Activated T-helper 17 cell treated with anti-CD3 and anti-CD28 coated beads, Interleukin-2, amount 50 U/mL, for 72 hours (primary cell): ENCODE data around the gene NSUN2. TPM values are rescaled to one million over a fixed set of nuclear protein-coding genes. Genes with fewer than 3 reads are reported as not detected.

Experiments used
- ATAC-seq: fragments of 150-1000 bp; cut with Tn5 transposase; replicated peaks from 2 replicates; pipeline ENCODE4 v1.10.0; 2021; ENCODE audit warnings: mild to moderate bottlenecking, moderate library complexity
- H3K27ac Mint-ChIP-seq: one replicate; pipeline ENCODE4 v1.8.0; 2022; ENCODE audit warnings: mixed read lengths
- H3K27me3 Mint-ChIP-seq: one replicate; pipeline ENCODE4 v1.8.0; 2022; ENCODE audit warnings: mixed read lengths
- H3K36me3 Mint-ChIP-seq: one replicate; pipeline ENCODE4 v1.8.0; 2022; ENCODE audit warnings: low read depth, mild to moderate bottlenecking, mixed read lengths
- H3K4me1 Mint-ChIP-seq: one replicate; pipeline ENCODE4 v1.8.0; 2022; ENCODE audit warnings: mixed read lengths
- H3K4me3 Mint-ChIP-seq: one replicate; pipeline ENCODE4 v1.8.0; 2022; ENCODE audit warnings: mild to moderate bottlenecking, mixed read lengths
- H3K9me3 Mint-ChIP-seq: one replicate; pipeline ENCODE4 v1.8.0; 2022; ENCODE audit warnings: mixed read lengths
- total RNA-seq, 2 donors: library from RNA; stranded (reverse); gene quantifications; one replicate each; pipeline ENCODE4 v1.2.3, GENCODE V29; 2022

The NSUN2 gene
- total RNA-seq, 2 donors from 2014 or later = 61.2 to 128 TPM

DNA sequence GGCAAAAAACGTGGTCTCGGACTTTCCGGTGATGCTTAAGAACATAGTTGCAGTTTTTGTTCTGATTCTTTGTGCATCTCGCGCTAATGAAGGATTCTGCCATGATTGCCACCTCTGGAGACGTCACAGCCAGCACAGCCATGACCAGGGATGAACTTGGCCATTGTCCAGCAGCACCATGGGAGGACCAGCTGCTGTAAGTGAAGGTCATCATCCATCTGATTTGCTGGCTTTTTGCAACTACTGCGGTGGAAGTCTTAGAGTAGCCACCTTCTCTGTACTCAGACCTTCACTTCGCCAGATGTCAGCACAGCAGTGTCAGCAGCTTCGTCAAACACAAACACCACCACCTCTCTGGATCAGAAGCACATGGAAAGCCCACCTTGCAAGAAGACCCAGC lies 45.7 kb downstream of the NSUN2 start:
- Mint-ChIP-seq H3K27ac (no peak overlapping the region), H3K36me3 (no peaks in the 10 kb centered on the region), H3K27me3 (peaks cover 32% of the 10 kb centered on the region), H3K4me3 (no peak overlapping the region), H3K4me1 (no peaks in the 10 kb centered on the region), H3K9me3 (no peaks in the 10 kb centered on the region)
- no peak for ATAC-seq

DNA sequence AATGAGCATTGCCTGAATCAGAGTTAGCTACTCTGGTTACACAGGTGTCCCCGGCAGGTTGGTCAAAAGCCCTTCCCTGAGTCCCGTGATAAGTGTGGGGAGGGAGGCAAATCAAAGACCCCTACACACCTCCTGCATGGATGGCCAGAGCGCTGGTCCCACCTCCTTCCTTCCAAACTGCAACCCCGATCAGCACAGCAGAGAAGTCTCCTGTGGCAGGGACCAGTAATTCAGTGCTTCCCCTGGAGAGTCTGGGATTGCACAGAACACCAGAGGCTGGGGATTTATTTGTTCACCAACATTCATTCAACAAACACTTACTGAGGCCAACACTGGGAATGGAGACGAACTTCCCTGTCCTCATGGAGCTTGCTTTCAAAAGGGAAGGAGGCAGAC lies 46.2 kb downstream of the NSUN2 start:
- ATAC-seq = no peak
- peaks cover 32% of the 10 kb centered on the region for H3K27me3 Mint-ChIP-seq
- no peaks in the 10 kb centered on the region for H3K4me1 Mint-ChIP-seq
- H3K9me3 Mint-ChIP-seq = no peaks in the 10 kb centered on the region
- no peak overlapping the region for H3K4me3 Mint-ChIP-seq
- no peaks in the 10 kb centered on the region for H3K36me3 Mint-ChIP-seq
- no peak overlapping the region for H3K27ac Mint-ChIP-seq

DNA sequence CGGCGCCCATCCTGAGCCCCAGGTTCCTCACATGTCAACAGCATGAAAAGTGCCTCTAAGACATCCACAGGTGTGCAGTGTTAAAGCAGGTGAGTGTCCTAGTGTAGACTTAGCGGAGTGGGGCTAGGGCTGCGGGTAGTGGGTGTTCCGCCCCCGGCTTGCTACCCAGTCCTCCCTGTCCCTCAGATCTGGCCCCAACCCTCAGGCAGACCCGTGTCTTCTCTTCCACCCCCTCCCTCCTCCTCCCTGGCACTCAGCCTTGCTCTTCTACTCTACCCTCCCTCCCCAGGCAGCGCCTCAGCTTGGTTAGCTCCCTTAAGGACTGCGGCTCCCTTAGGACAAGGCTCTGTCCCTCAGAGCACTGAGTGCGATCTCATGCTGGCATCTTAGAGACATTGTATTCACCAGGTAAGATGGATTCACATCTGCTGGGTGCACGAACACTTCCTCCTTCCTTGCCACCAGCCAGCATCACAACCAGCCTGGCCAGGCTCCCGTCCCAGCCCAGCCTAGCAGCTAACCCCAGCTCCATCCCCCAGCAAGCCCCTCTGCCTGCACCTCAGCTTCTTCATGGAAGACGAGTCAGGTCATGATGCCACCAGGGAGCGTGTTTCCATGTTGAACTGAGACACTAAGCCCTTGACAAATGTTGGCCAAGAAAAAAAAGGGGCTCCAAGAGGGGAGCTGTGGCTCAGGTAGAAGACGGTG lies 46.8 kb downstream of the NSUN2 start:
- Mint-ChIP-seq H3K4me1 (no peaks in the 10 kb centered on the region), H3K27ac (no peak overlapping the region), H3K27me3 (peaks cover 36% of the 10 kb centered on the region), H3K36me3 (no peaks in the 10 kb centered on the region), H3K4me3 (no peak overlapping the region), H3K9me3 (no peaks in the 10 kb centered on the region)
- no peak for ATAC-seq

DNA sequence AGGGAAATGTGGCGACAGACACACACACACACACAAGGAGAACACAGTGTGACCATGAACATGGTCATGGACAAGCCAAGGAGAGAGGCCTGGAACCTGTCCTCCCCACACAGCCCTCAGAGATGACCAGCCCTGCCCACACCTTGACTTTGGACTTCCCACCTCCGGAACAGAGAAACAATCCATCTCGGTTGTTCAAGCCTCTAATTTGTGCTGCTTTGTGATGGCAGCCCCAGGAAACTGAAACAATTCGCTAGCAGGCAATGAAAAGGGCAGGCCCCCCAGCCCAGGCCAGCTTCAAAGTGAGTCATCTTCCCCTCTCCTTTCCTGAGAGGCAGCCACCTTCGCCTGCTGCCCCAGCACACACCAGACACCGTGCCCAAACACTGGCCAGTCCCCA lies 47.7 kb downstream of the NSUN2 start:
- Mint-ChIP-seq H3K27me3 (peaks cover 44% of the 10 kb centered on the region), H3K9me3 (no peaks in the 10 kb centered on the region), H3K27ac (no peak overlapping the region), H3K4me1 (no peaks in the 10 kb centered on the region), H3K36me3 (no peaks in the 10 kb centered on the region), H3K4me3 (no peak overlapping the region)
- ATAC-seq = no peak

DNA sequence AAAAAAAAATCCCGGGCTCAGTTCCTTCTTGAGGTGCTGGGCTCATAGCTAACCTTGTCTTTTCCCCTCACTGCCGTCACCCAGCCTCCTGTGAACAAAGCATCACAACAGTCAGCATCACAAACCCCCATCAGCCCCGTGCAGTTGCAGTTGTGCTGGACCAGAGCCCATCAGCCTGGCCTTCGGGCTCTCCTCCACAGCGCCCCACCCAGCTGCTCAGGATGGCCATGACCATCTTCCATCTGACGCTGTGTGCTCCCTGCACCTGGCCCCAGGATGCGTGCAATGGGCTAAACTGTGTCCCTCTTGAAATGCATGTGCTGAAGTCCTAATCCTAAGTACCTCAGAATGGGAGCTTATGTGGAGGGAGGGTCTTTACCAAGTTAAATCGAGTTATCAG lies 48.1 kb downstream of the NSUN2 start:
- Mint-ChIP-seq H3K27ac (no peak overlapping the region), H3K36me3 (no peaks in the 10 kb centered on the region), H3K4me1 (no peaks in the 10 kb centered on the region), H3K4me3 (no peak overlapping the region), H3K27me3 (peaks cover 44% of the 10 kb centered on the region), H3K9me3 (no peaks in the 10 kb centered on the region)
- no peak for ATAC-seq

DNA sequence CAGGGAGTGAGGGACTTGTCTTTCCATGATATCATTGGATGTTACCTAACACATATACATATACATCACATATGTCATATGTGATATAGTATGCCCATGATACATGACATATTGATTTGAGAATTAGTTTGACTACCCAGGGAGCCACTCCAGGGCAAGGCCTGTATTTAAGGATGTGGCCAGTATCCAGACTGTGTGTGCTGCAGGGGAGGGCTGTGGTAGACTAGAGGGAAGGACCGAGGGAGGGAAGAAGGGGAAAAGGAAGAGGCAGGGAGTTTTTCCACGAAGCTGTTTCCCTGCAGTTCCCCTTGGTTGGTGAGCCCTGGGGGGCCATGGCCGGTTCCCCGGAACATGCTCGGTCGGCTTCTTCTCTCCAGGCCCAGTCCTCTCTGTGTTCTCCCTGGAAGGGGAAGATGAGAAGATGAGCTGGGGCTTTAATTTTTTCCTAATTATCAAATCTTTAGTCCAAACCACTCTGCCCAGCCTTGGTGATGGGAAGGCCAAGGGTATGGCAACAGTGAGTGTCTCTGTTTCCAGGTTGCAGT lies 48.7 kb downstream of the NSUN2 start:
- H3K4me3 Mint-ChIP-seq = no peak overlapping the region
- no peak overlapping the region for H3K27ac Mint-ChIP-seq
- H3K27me3 Mint-ChIP-seq = peaks cover 44% of the 10 kb centered on the region
- no peaks in the 10 kb centered on the region for H3K9me3 Mint-ChIP-seq
- no peak for ATAC-seq
- no peaks in the 10 kb centered on the region for H3K36me3 Mint-ChIP-seq
- H3K4me1 Mint-ChIP-seq = no peaks in the 10 kb centered on the region

DNA sequence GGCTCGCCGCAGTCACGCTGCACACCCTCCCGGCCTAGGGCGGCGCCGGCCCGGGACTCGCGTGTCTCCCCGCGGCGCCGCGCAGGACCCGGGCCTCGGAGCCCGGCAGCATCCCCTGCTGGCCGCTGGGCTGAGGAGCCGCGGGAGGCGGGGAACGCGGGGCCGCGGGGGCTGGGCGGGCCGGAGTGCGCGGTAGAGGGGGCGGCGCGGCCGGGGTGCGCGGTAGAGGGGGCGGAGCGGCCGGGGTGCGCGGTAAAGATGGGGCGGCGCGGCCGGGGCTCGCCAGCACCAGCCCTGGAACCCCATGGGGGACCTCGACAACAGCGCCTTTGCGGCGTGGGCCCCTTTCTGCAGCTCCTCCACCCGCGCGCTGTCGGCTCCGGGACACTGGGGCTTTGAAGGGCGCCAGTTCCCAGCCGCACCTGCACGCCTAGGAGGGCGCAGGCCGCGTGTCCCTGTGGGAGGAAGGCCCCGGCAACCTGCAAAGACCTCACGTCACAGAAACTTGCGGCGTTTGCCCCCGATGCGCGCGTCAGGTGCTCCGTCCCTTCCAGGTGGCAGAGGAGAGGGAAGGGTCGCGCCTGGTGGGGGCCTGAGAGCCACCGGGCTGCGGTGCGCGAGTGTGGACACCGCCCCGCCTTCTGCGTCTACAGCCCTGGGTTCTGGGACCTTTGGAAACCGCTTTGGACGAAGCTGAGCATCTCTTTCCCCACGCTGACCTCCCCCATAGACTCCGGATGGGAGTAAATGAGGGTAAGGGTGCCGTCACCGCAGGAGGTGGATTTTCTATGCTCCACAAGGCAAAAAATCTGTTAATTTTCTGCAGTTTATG lies 49.6 kb downstream of the NSUN2 start:
- no peaks in the 10 kb centered on the region for H3K36me3 Mint-ChIP-seq
- no peaks in the 10 kb centered on the region for H3K4me1 Mint-ChIP-seq
- no peak overlapping the region for H3K4me3 Mint-ChIP-seq
- H3K27ac Mint-ChIP-seq = no peak overlapping the region
- H3K9me3 Mint-ChIP-seq = no peaks in the 10 kb centered on the region
- ATAC-seq = peak; percentile 28
- peaks cover 47% of the 10 kb centered on the region for H3K27me3 Mint-ChIP-seq

DNA sequence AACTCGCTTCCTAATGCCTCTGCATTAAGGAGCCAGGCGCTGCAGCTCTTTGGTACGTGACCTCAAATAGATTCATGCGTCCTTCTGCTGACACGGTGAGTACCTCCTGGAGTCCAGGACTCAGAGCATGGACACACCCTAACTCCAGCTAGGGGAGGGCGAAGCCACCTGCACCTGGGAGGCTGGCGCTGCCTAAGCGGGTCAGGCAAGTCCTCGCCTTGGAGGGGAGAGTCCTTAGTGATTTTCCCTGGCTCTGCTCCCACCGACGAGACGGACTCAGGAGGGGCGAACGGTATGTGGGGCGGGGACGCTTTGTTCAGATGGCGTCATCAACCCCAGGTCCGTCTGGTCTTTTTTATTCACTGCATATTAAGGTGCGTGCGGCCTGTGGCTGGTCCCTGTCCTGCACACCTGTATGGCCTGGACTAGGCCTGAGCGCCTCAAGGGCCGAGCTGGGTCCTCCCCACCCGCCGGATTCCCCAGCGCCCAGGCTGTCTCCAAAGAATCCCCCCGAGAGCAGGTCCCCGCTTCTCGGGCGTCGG lies 50.3 kb downstream of the NSUN2 start:
- H3K36me3 Mint-ChIP-seq = no peaks in the 10 kb centered on the region
- peaks cover 47% of the 10 kb centered on the region for H3K27me3 Mint-ChIP-seq
- ATAC-seq = no peak
- no peak overlapping the region for H3K27ac Mint-ChIP-seq
- no peak overlapping the region for H3K4me3 Mint-ChIP-seq
- H3K4me1 Mint-ChIP-seq = no peaks in the 10 kb centered on the region
- no peaks in the 10 kb centered on the region for H3K9me3 Mint-ChIP-seq

DNA sequence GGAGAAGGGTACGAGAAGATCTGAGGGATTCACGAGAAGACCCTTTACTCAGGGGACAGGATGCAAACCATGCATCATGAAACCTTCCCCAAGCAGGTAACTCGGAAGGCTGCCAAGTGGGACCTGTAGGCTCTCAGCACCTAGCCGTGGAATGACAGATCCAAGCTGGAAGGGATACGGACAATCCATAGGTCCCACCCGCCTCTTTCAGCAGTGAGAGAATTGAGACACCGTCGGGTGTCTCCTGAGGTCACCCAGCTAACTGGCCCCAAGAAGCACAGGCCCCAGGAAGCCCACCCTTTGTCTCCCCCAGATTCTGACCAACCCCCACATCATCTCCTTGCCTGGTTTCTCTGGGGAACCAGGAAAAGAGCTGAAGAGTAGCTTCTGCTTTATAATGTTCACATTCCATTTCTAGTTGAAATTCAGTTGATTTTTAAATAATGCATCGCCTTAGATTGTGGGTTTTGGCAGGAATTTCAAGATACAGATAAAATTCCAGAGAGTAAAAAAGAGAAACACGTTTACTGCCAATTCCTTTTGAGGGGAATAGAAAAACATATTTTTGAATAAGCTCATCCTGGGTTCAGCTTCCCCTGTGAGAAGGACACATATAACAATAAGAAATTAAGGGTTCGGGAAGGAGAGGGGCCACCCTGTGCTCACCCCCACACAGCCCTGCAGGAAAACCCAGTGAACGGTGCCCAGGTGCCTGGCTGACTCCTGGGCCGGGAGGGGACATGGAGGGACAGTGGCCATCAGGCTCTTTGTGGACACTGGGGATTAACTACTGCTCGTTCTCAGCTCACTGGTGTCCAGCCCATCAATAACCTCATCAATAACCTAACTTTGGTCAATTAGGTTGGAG lies 51.1 kb downstream of the NSUN2 start:
- no peak for ATAC-seq
- peaks cover 48% of the 10 kb centered on the region for H3K27me3 Mint-ChIP-seq

DNA sequence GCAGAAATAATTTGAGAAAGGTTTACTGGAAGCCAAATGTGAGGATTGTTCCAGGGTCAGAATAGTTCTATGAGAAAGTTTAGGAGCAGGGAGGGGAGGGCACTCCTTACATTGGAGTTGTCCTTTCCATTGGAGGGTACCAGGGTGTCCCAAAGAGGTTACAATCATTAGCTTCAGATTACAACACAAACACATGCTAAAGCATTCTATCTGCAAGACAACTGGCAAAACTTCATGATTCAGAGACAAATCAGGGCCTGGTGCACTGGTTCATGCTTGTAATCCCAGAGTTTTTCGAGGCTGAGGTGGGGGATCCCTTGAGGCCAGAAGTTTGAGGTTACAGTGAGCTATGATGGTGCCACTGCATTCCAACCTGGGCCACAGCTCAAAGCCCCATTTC lies 51.8 kb downstream of the NSUN2 start:
- no peak overlapping the region for H3K27ac Mint-ChIP-seq
- peaks cover 48% of the 10 kb centered on the region for H3K27me3 Mint-ChIP-seq
- H3K36me3 Mint-ChIP-seq = no peaks in the 10 kb centered on the region
- H3K4me3 Mint-ChIP-seq = no peak overlapping the region
- H3K4me1 Mint-ChIP-seq = no peaks in the 10 kb centered on the region
- H3K9me3 Mint-ChIP-seq = no peaks in the 10 kb centered on the region
- ATAC-seq = no peak

More for the DNA sequence above, 51.1 kb downstream of the NSUN2 start:
- no peaks in the 10 kb centered on the region for H3K4me1 Mint-ChIP-seq
- no peaks in the 10 kb centered on the region for H3K36me3 Mint-ChIP-seq
- H3K27ac Mint-ChIP-seq = no peak overlapping the region
- no peak overlapping the region for H3K4me3 Mint-ChIP-seq
- H3K9me3 Mint-ChIP-seq = no peaks in the 10 kb centered on the region

DNA sequence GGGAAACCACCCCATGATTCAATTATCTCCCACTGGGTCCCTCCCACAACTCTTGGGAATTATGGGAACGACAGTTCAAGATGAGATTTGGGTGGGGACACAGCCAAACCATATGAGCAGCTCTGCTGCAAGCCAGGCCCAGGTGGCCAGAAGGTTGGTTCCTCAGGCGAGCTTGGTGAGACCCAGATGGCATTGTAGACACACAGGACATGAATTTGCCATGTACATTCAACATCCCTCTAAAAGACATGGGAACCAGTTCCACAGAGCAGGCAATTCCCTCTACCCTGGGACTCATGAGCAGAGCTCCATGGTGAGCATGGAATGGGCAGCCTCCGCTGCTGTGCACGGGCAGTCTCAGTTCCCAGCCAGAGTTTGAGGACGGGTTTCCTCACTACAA lies 53.3 kb downstream of the NSUN2 start:
- ATAC-seq = no peak
- Mint-ChIP-seq H3K4me1 (no peaks in the 10 kb centered on the region), H3K9me3 (no peaks in the 10 kb centered on the region)

DNA sequence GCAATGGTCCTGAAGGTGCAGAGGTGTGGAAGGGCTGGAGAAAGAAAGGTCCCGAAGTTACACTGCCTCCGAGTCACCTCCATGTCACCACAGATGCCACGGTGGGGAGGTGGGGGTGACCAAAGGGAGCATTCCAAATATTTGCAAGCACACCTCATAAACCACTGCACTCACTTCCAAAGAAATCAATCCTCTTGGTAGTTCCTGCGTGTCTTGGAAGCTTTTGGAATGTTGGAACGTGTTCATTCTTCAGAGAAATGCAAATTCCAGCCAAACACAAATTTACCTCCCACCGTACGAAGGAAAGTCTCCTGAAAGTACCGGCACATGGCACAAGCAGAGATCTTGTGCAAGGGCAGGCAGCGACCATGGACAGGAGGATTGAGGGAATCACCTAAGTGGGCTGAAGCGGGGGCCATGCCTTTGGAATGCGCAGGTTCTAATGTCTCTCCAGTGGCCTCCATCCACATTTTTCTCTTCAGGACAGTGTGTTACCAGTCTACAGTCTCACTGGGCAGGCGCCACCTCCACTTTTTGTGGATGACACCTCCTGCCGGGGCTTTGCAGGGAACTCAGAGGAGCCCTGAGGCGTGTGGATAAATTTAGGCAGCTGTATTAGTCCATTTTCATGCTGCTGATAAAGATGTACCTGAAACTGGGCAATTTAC lies 54.0 kb downstream of the NSUN2 start:
- H3K9me3 Mint-ChIP-seq = no peaks in the 10 kb centered on the region

More for the DNA sequence above, 53.3 kb downstream of the NSUN2 start:
- peaks cover 35% of the 10 kb centered on the region for H3K27me3 Mint-ChIP-seq
- no peak overlapping the region for H3K27ac Mint-ChIP-seq
- no peaks in the 10 kb centered on the region for H3K36me3 Mint-ChIP-seq
- H3K4me3 Mint-ChIP-seq = no peak overlapping the region

DNA sequence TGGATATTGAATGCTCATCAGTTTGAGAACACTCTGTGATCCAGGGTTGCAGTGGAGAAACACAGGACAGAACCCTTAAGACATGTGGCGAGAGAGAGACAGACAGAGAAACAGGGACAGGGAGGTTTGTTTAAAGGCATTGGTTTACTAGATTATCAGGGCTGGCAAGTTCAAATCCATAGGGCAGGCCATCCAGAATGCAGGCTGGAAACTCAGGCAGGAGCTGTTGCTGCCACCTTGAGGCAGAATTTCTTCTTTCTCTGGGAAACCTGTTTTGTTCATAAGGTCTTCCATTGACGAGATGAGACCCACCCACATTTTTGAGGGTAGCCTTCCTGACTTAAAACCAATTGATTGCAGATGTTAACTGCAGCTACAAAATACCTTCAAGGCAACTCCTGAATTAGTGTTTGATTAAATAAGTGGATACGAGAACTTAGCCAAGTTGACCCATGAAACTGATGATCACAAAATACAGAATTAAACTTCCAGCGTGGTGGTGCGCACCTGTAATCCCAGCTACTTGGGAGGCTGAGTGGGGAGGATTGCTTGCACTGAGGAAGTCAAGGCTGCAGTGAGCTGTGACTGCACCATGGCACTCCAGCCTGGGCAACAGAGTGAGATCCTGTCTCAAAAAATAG lies 55.9 kb downstream of the NSUN2 start:
- Mint-ChIP-seq H3K27ac (no peak overlapping the region), H3K4me3 (no peak overlapping the region), H3K27me3 (peaks cover 30% of the 10 kb centered on the region), H3K36me3 (no peaks in the 10 kb centered on the region), H3K9me3 (no peaks in the 10 kb centered on the region), H3K4me1 (no peaks in the 10 kb centered on the region)
- no peak for ATAC-seq

More for the DNA sequence above, 54.0 kb downstream of the NSUN2 start:
- H3K4me3 Mint-ChIP-seq = no peak overlapping the region
- no peaks in the 10 kb centered on the region for H3K4me1 Mint-ChIP-seq
- no peak overlapping the region for H3K27ac Mint-ChIP-seq
- no peak for ATAC-seq
- peaks cover 32% of the 10 kb centered on the region for H3K27me3 Mint-ChIP-seq
- H3K36me3 Mint-ChIP-seq = no peaks in the 10 kb centered on the region
